Transverse colon (tissue), 4 donors: ENCODE results near the gene ECHDC3. TPM values are rescaled to one million over a fixed set of nuclear protein-coding genes. Genes with fewer than 3 reads are reported as not detected.

ENCODE experiments used
- DNase-seq: peaks from one replicate; pipeline ENCODE4 v3.0.0-alpha.2; 2019
- H3K27ac ChIP-seq, 4 donors: fragments of 200-600 bp; sonication (generic); 2 replicates each; pipeline ENCODE4 v1.5.1; 2016 to 2018; ENCODE audit warnings: inconsistent platforms in 4 of 4
- H3K27me3 ChIP-seq: fragments of 200-600 bp; sonication (generic); 2 replicates; pipeline ENCODE4 v1.5.1; 2017; ENCODE audit warnings: inconsistent platforms
- H3K36me3 ChIP-seq, 4 donors: fragments of 200-600 bp; sonication (generic); 2 replicates each; pipeline ENCODE4 v1.5.1; 2017 to 2019; ENCODE audit warnings: inconsistent platforms in 4 of 4
- H3K4me1 ChIP-seq, 4 donors: fragments of 200-600 bp; sonication (generic); 2 replicates each; pipeline ENCODE4 v1.5.1; 2017 to 2020; ENCODE audit warnings: inconsistent platforms in 4 of 4
- H3K4me3 ChIP-seq, 4 donors: fragments of 200-600 bp; sonication (generic); 1 replicate in 1 of 4; 2 replicates in 3 of 4; pipeline versions ENCODE4 v1.5.1 to v1.6.1; 2017 to 2019; ENCODE audit warnings: inconsistent platforms in 4 of 4
- H3K9me3 ChIP-seq, 2 donors: fragments of 200-600 bp; sonication (generic); 2 replicates each; pipeline ENCODE4 v1.5.1; 2017 to 2019; ENCODE audit warnings: inconsistent platforms in 2 of 2
- CTCF ChIP-seq, 5 experiments: fragments of 200-600 bp in 3 of 5; fragments of 450-650 bp in 2 of 5; sonication (generic) in 3 of 5; IDR thresholded peaks; 1 replicate in 2 of 5; 2 replicates in 3 of 5; pipeline ENCODE4 v1.5.1; 2016 to 2017; ENCODE audit warnings: antibody characterized with exemption in 5 of 5, inconsistent platforms in 3 of 5, mild to moderate bottlenecking in 2 of 5, moderate library complexity in 1 of 5
- EP300 ChIP-seq: sonication (generic); formaldehyde crosslinking; IDR thresholded peaks from one replicate; pipeline ENCODE4 v1.6.1; 2017; ENCODE audit warnings: antibody characterized with exemption, low read depth
- POLR2A ChIP-seq: fragments of 450-650 bp; IDR thresholded peaks from one replicate; pipeline ENCODE4 v1.6.1; 2016; ENCODE audit warnings: antibody characterized with exemption, mild to moderate bottlenecking, moderate library complexity
- POLR2AphosphoS5 ChIP-seq, 3 donors: sonication (generic); formaldehyde crosslinking; IDR thresholded peaks; one replicate each; pipeline ENCODE4 v1.6.1; 2016; ENCODE audit warnings: antibody characterized with exemption in 3 of 3
- WGBS, 2 donors: methylation state at CpG; one replicate each; pipeline ENCODE4 v1.1.5; 2018; ENCODE audit warnings: low coverage in 1 of 2; 5-methylcytosine and 5-hydroxymethylcytosine counted together
- in situ Hi-C, 4 donors: fragments of 200-750 bp; cut with MboI; loops; one replicate each; pipeline versions ENCODE4 v1.15.0 to v1.15.1; 2017; ENCODE audit warnings: low sequenced_read_pairs in 3 of 4, low pct_ligation_motif_present in 1 of 4, low pct_unique_long_range_greater_than_20kb in 1 of 4
- intact Hi-C: fragments of 100-400 bp; cut with DNase I; formaldehyde crosslinking; loops from one replicate; pipeline ENCODE4 v1.15.1; 2023; ENCODE audit warnings: low total_unique reads
- total RNA-seq, 4 donors: library from RNA; depleted of rRNA; stranded (reverse); fragments of >200 nt; gene quantifications; one replicate each; pipeline ENCODE4 v1.1.0, GENCODE V29; 2016

ECHDC3 gene
- total RNA-seq, 4 donors from 2014 or later = 0.75 to 5.7 (median 4.0) TPM

- H3K27me3 ChIP-seq = no peaks in the 10 kb centered on the region
- DNase-seq = no peak
- H3K9me3 ChIP-seq = no peaks in the 10 kb centered on the region
- no peak overlapping the region for H3K4me3 ChIP-seq
- TF ChIP-seq CTCF (IDR thresholded peaks at IDR 0.05) = no peak
- no peaks in the 10 kb centered on the region for H3K4me1 ChIP-seq
- 92 to 97% methylated on average over 5 to 10 of the region's 10 CpGs for WGBS, 2 donors
- H3K27ac ChIP-seq = no peak overlapping the region
- intact Hi-C loops = no loop called here
- in situ Hi-C loops = loop anchor here in 2 of 4 donors (10.0 to 25.0 kb wide), 2 partner anchors 188 to 190 kb away; no protein-coding TSS in a partner anchor
- H3K36me3 ChIP-seq = no peaks in the 10 kb centered on the region
These were observed 55.1 kb downstream of the ECHDC3 start for GRCh38 chr10:11797281-11797680.

- in situ Hi-C loops = loop anchor here in 2 of 4 donors (10.0 to 25.0 kb wide), 2 partner anchors 187 to 189 kb away; no protein-coding TSS in a partner anchor
- 84 to 95% methylated on average over 7 to 12 of the region's 12 CpGs for WGBS, 2 donors
- TF ChIP-seq POLR2A (no peak), EP300 (no peak), POLR2AphosphoS5 (IDR thresholded peaks at IDR 0.05) (no peak), CTCF (IDR thresholded peaks at IDR 0.05) (no peak)
- no peaks in the 10 kb centered on the region for H3K36me3 ChIP-seq
- DNase-seq = no peak
- no peaks in the 10 kb centered on the region for H3K27me3 ChIP-seq
- no peaks in the 10 kb centered on the region for H3K9me3 ChIP-seq
- no peaks in the 10 kb centered on the region for H3K4me1 ChIP-seq
- intact Hi-C loops = no loop called here
- no peak overlapping the region for H3K27ac ChIP-seq
- H3K4me3 ChIP-seq = no peak overlapping the region
These were observed 55.9 kb downstream of the ECHDC3 start for GRCh38 chr10:11797847-11798633.

GRCh38 chr10:11798845-11799735 is 56.9 kb downstream of the ECHDC3 start:
- no peak overlapping the region for H3K27ac ChIP-seq

More at GRCh38 chr10:11798845-11799735, 56.9 kb downstream of the ECHDC3 start:
- no peaks in the 10 kb centered on the region for H3K36me3 ChIP-seq
- DNase-seq = no peak
- in situ Hi-C loops (loop anchor here in 2 of 4 donors (10.0 to 25.0 kb wide), 2 partner anchors 186 to 188 kb away; no protein-coding TSS in a partner anchor), intact Hi-C loops (no loop called here)
- H3K4me1 ChIP-seq = no peaks in the 10 kb centered on the region
- no peak overlapping the region for H3K4me3 ChIP-seq
- H3K27me3 ChIP-seq = no peaks in the 10 kb centered on the region
- 66 to 88% methylated on average over 3 to 18 of the region's 18 CpGs for WGBS, 2 donors
- no peak for TF ChIP-seq EP300
- TF ChIP-seq POLR2AphosphoS5 (IDR thresholded peaks at IDR 0.05) = no peak
- no peak for TF ChIP-seq POLR2A
- no peak for TF ChIP-seq CTCF (IDR thresholded peaks at IDR 0.05)
- H3K9me3 ChIP-seq = no peaks in the 10 kb centered on the region
